Neural crest cell (in vitro differentiated cells): ENCODE data around the gene NTM. TPM values are rescaled to one million over a fixed set of nuclear protein-coding genes. Genes with fewer than 3 reads are reported as not detected.

Experiments used
- DNase-seq: peaks from one replicate; pipeline ENCODE4 v3.0.0; 2021; ENCODE audit warnings: low read depth, mixed read lengths, low spot score
- H3K27ac Mint-ChIP-seq: one replicate; pipeline ENCODE4 v1.8.0; 2021; ENCODE audit warnings: mild to moderate bottlenecking, mixed read lengths; ENCODE audit not compliant: unreplicated experiment
- H3K27me3 Mint-ChIP-seq: 2 replicates; pipeline ENCODE4 v1.8.0; 2021; ENCODE audit warnings: low read depth, mild to moderate bottlenecking, mixed read lengths
- H3K36me3 Mint-ChIP-seq: 2 replicates; pipeline ENCODE4 v1.8.0; 2021; ENCODE audit warnings: low read depth, mild to moderate bottlenecking, mixed read lengths
- H3K4me1 Mint-ChIP-seq: 2 replicates; pipeline ENCODE4 v1.8.0; 2021; ENCODE audit warnings: mixed read lengths
- H3K4me3 Mint-ChIP-seq: one replicate; pipeline ENCODE4 v1.8.0; 2021; ENCODE audit warnings: mild to moderate bottlenecking, mixed read lengths
- H3K9me3 Mint-ChIP-seq: 2 replicates; pipeline ENCODE4 v1.8.0; 2021; ENCODE audit warnings: mixed read lengths
- CTCF ChIP-seq: fragments of 200-600 bp; sonication (generic); conservative IDR thresholded peaks from 2 replicates; pipeline ENCODE4 v1.5.0; 2021; ENCODE audit warnings: antibody characterized with exemption, mild to moderate bottlenecking
- total RNA-seq: library from RNA; stranded (reverse); gene quantifications from 2 replicates; pipeline ENCODE4 v1.2.1, GENCODE V29; 2021

NTM gene
- total RNA-seq, 1 donor from 2014 or later = 11.3 TPM

DNA sequence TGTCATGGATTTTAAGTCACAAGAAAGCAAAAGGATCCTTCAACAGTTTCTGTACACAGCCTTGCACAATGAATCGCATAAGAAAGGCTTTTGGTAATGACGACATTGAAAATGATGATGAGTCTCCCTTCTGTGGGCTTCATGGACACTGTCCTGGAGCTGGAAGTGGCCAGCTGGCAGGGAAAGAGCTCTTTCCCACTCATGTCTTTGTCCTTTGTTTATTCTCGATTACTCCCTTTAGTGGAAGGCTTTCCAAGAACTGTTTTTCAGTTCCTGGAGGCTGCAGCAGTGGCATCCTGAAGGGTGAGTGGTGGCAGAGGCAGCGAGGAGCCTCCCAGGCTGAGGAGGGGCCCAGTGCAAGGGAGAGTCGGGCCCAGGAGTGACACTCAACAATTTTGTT, 505.2 kb downstream of the NTM start:
- Mint-ChIP-seq H3K9me3 (no peaks in the 10 kb centered on the region), H3K27me3 (no peaks in the 10 kb centered on the region)

GRCh38 chr11:131877246-131877942, 507.0 kb downstream of the NTM start:
- H3K4me1 Mint-ChIP-seq = peaks cover 8% of the 10 kb centered on the region
- TF ChIP-seq CTCF = no peak
- H3K27me3 Mint-ChIP-seq = no peaks in the 10 kb centered on the region
- no peak for DNase-seq
- H3K27ac Mint-ChIP-seq = no peak overlapping the region
- no peak overlapping the region for H3K4me3 Mint-ChIP-seq
- no peaks in the 10 kb centered on the region for H3K36me3 Mint-ChIP-seq
- H3K9me3 Mint-ChIP-seq = no peaks in the 10 kb centered on the region

More for the DNA sequence above, 505.2 kb downstream of the NTM start:
- Mint-ChIP-seq H3K4me3 (no peak overlapping the region), H3K27ac (no peak overlapping the region), H3K36me3 (no peaks in the 10 kb centered on the region), H3K4me1 (peaks cover 8% of the 10 kb centered on the region)
- no peak for TF ChIP-seq CTCF
- no peak for DNase-seq

DNA sequence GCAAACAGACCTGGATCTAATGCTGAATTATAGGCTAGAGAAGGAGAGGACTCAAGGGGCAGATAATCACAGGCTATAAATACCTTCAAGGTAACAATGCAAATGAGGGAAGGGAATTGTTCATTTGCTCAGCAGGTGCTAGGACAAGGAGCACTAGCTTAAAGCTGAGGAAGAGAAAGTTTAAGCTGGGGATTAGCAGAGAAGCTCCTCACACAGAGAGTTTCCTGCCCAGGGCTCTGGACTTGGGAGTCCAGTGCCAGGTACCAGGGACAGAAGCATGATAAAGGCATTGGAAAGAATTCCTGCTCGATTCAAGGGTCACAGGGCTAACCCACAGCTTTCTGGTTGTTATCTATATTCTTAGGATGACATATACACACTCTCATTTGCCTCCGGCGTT, 509.9 kb downstream of the NTM start:
- DNase-seq = no peak
- no peaks in the 10 kb centered on the region for H3K36me3 Mint-ChIP-seq
- peaks cover 12% of the 10 kb centered on the region for H3K4me1 Mint-ChIP-seq
- H3K4me3 Mint-ChIP-seq = no peak overlapping the region
- no peak for TF ChIP-seq CTCF
- no peaks in the 10 kb centered on the region for H3K27me3 Mint-ChIP-seq
- H3K9me3 Mint-ChIP-seq = no peaks in the 10 kb centered on the region
- H3K27ac Mint-ChIP-seq = no peak overlapping the region

DNA sequence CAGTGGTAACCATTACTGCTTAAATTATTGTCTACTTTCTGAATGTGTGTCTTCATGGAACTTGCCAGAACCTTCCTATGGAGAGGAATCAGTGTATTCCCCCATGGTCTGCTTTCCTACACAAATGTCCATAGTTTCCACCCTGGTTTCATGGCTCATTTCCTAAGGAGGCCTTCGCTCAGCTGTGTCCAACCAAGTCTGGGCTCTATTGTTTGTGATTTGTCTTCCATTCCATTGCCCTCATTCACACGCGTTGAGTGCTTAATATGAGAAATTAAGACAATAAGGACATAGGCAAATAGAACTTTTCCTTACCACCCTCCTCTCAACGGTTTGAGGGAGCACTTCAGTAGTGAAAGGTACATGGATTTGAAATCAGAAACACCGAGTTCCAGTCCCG, 510.6 kb downstream of the NTM start:
- no peak for TF ChIP-seq CTCF
- Mint-ChIP-seq H3K36me3 (no peaks in the 10 kb centered on the region), H3K27ac (no peak overlapping the region), H3K27me3 (no peaks in the 10 kb centered on the region), H3K9me3 (no peaks in the 10 kb centered on the region), H3K4me1 (peaks cover 12% of the 10 kb centered on the region), H3K4me3 (no peak overlapping the region)
- DNase-seq = no peak

GRCh38 chr11:131883332-131883731, 512.9 kb downstream of the NTM start:
- Mint-ChIP-seq H3K4me3 (no peak overlapping the region), H3K36me3 (no peaks in the 10 kb centered on the region), H3K9me3 (no peaks in the 10 kb centered on the region), H3K4me1 (peaks cover 8% of the 10 kb centered on the region), H3K27me3 (no peaks in the 10 kb centered on the region), H3K27ac (no peak overlapping the region)
- TF ChIP-seq CTCF = no peak
- DNase-seq = no peak
